ENCODE results near the gene SEMA6A.

SEMA6A gene

DNA sequence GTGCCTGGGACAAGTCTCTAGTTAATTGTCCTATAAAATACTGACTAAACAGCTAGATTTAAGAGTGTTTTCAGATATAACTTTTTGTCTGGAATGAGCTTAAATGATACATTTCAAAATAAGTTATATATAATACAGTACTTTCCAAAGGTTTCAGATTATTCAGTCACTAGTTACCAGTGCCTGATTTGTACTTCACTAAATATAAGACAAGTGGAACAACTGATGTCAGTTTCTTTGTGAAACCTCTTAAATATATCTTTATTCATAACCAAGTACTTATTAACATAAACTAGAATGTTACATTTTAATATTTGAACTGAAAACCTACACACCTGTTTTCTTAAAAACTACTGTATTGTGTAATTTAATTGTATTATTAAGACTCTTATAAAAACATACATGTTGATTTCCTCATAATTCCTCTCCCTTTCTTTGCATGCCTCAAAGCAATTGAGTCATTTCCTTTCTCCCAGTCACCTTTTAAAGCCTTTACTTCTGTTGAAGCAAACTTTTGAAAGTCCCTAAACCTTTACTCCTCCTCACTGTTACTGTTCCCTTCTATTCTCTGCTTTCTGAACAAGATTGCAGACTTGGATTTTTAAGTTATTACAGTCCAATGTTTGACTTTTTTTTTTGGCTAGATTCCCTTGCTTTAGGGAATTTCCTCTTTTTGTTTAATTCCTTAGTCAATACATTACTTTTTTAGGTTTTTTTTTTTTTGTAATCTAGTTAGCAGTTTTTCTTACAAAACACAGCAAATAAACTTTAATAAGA, 8.7 kb upstream of the SEMA6A start:
- Histone ChIP-seq H2AFZ (ENCODE audit: low read depth, low read length) (no peak overlapping the region), H3K23ac (ENCODE audit: low read length in 2 of 2) (no peak overlapping the region), H3K79me1 (replicated peaks; ENCODE audit: low read length, poor library complexity, severe bottlenecking) (no peaks in the 10 kb centered on the region), H3K9me3 (ENCODE audit: control insufficient read depth, low read length) (no peaks in the 10 kb centered on the region), H2BK120ac (ENCODE audit: low read depth, low read length) (no peak overlapping the region), H3K4me3 (ENCODE audit: insufficient read depth in 1 of 2, low read depth in 1 of 2, low read length in 2 of 2) (no peak overlapping the region), H2BK15ac (ENCODE audit: low read depth, poor library complexity, severe bottlenecking) (no peak overlapping the region), H3K14ac (ENCODE audit: low read length in 2 of 2) (no peak overlapping the region), H3K36me3 (ENCODE audit: control insufficient read depth in 1 of 2, insufficient read depth in 2 of 2, low read depth in 1 of 2, low read length in 2 of 2) (no peaks in the 10 kb centered on the region), H3K27ac (ENCODE audit: low read length, poor library complexity, severe bottlenecking) (no peak overlapping the region), H2BK12ac (ENCODE audit: low read length in 2 of 2) (no peak overlapping the region), H3K4me1 (ENCODE audit: control insufficient read depth, insufficient read depth, low read depth, low read length) (no peaks in the 10 kb centered on the region), H3K27me3 (ENCODE audit: control insufficient read depth in 1 of 2, insufficient read depth in 1 of 2, low read length in 2 of 2) (peaks cover 0 to 1% of the 10 kb centered on the region in 2 experiments), H4K91ac (ENCODE audit: low read length) (no peak overlapping the region), H3K18ac (ENCODE audit: low read depth in 1 of 2, low read length in 2 of 2) (no peak overlapping the region), H3K4ac (ENCODE audit: low read depth in 1 of 2, low read length in 2 of 2) (no peak overlapping the region), H2AK5ac (ENCODE audit: low read length, severe bottlenecking) (no peak overlapping the region), H2BK5ac (ENCODE audit: low read depth, low read length, poor library complexity, severe bottlenecking) (no peak overlapping the region), H3K4me2 (ENCODE audit: low read length, poor library complexity, severe bottlenecking) (no peak overlapping the region), H4K8ac (ENCODE audit: low read length) (no peak overlapping the region), H3K9ac (ENCODE audit: low read length) (no peak overlapping the region)
- peak; percentile 14 for DNase-seq

DNA sequence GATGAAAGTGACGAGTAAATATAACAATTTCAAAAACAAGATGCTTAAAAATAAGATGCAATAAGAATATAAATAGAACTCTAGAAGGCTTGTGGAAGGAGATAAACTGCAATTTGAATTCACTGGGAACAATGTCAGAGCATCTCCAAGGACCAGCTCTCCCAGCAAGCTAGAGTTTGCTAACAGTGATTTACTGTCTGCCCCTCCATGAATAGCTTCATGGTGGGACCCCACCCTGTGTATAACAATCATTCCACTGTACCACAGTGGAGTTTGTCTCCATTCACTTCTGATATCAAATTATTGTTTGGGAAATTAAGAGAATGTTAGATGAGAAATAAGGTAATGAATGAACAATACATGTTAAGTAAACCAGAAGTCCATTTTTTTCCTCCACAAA, 7.3 kb upstream of the SEMA6A start:
- Histone ChIP-seq H3K18ac (ENCODE audit: low read depth in 1 of 2, low read length in 2 of 2) (no peak overlapping the region), H3K4me3 (ENCODE audit: insufficient read depth in 1 of 2, low read depth in 1 of 2, low read length in 2 of 2) (no peak overlapping the region), H3K27me3 (ENCODE audit: control insufficient read depth in 1 of 2, insufficient read depth in 1 of 2, low read length in 2 of 2) (peaks cover 3 to 10% of the 10 kb centered on the region in 2 experiments), H2BK120ac (ENCODE audit: low read depth, low read length) (no peak overlapping the region), H3K36me3 (ENCODE audit: control insufficient read depth in 1 of 2, insufficient read depth in 2 of 2, low read depth in 1 of 2, low read length in 2 of 2) (no peaks in the 10 kb centered on the region), H3K14ac (ENCODE audit: low read length in 2 of 2) (no peak overlapping the region), H4K8ac (ENCODE audit: low read length) (no peak overlapping the region), H3K4ac (ENCODE audit: low read depth in 1 of 2, low read length in 2 of 2) (no peak overlapping the region), H2BK12ac (ENCODE audit: low read length in 2 of 2) (no peak overlapping the region), H3K9ac (ENCODE audit: low read length) (no peak overlapping the region), H2BK15ac (ENCODE audit: low read depth, poor library complexity, severe bottlenecking) (no peak overlapping the region), H3K9me3 (ENCODE audit: control insufficient read depth, low read length) (no peaks in the 10 kb centered on the region), H2AK5ac (ENCODE audit: low read length, severe bottlenecking) (no peak overlapping the region), H4K91ac (ENCODE audit: low read length) (no peak overlapping the region), H3K4me2 (ENCODE audit: low read length, poor library complexity, severe bottlenecking) (no peak overlapping the region), H2AFZ (ENCODE audit: low read depth, low read length) (no peak overlapping the region), H3K23ac (ENCODE audit: low read length in 2 of 2) (no peak overlapping the region), H2BK5ac (ENCODE audit: low read depth, low read length, poor library complexity, severe bottlenecking) (no peak overlapping the region), H3K4me1 (ENCODE audit: control insufficient read depth, insufficient read depth, low read depth, low read length) (no peaks in the 10 kb centered on the region), H3K79me1 (replicated peaks; ENCODE audit: low read length, poor library complexity, severe bottlenecking) (no peaks in the 10 kb centered on the region), H3K27ac (ENCODE audit: low read length, poor library complexity, severe bottlenecking) (no peak overlapping the region)
- no peak for DNase-seq
- WGBS: no CpG with 5 or more reads among the region's 1 CpG

DNA sequence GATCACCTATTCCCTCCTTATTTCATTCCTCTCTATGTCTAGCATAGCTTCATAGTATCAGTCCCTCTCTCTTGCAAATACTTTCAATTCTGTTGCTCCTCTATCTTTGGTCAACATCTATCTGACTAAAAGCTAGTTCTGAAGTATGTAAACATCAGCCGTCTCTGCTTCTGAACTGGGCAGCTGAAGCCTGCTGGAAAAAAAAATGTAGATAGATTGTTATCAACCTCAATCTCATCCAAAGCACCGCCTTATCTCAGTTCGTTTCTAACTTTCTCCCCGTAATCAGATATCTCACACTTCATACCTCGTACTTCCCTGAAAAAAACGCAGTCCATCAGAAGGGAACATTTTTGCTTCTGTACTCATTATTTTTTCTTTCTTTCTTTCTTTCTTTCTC, 4.5 kb upstream of the SEMA6A start:
- Histone ChIP-seq H2AFZ (ENCODE audit: low read depth, low read length) (no peak overlapping the region), H3K4me2 (ENCODE audit: low read length, poor library complexity, severe bottlenecking) (no peak overlapping the region), H2BK120ac (ENCODE audit: low read depth, low read length) (no peak overlapping the region), H2BK12ac (ENCODE audit: low read length in 2 of 2) (no peak overlapping the region), H2AK5ac (ENCODE audit: low read length, severe bottlenecking) (no peak overlapping the region), H3K9me3 (ENCODE audit: control insufficient read depth, low read length) (no peaks in the 10 kb centered on the region), H3K79me1 (replicated peaks; ENCODE audit: low read length, poor library complexity, severe bottlenecking) (no peaks in the 10 kb centered on the region), H3K18ac (ENCODE audit: low read depth in 1 of 2, low read length in 2 of 2) (no peak overlapping the region), H3K14ac (ENCODE audit: low read length in 2 of 2) (no peak overlapping the region), H3K4me1 (ENCODE audit: control insufficient read depth, insufficient read depth, low read depth, low read length) (peaks cover 1% of the 10 kb centered on the region), H3K27me3 (ENCODE audit: control insufficient read depth in 1 of 2, insufficient read depth in 1 of 2, low read length in 2 of 2) (peaks cover 3 to 17% of the 10 kb centered on the region in 2 experiments), H3K9ac (ENCODE audit: low read length) (no peak overlapping the region), H2BK5ac (ENCODE audit: low read depth, low read length, poor library complexity, severe bottlenecking) (no peak overlapping the region), H3K4me3 (ENCODE audit: insufficient read depth in 1 of 2, low read depth in 1 of 2, low read length in 2 of 2) (no peak overlapping the region), H3K27ac (ENCODE audit: low read length, poor library complexity, severe bottlenecking) (no peak overlapping the region), H3K23ac (ENCODE audit: low read length in 2 of 2) (no peak overlapping the region), H4K91ac (ENCODE audit: low read length) (no peak overlapping the region), H3K4ac (ENCODE audit: low read depth in 1 of 2, low read length in 2 of 2) (no peak overlapping the region), H3K36me3 (ENCODE audit: control insufficient read depth in 1 of 2, insufficient read depth in 2 of 2, low read depth in 1 of 2, low read length in 2 of 2) (no peaks in the 10 kb centered on the region), H4K8ac (ENCODE audit: low read length) (no peak overlapping the region), H2BK15ac (ENCODE audit: low read depth, poor library complexity, severe bottlenecking) (no peak overlapping the region)
- peak; percentile 13 for DNase-seq
- 25% methylated on average over 6 of the region's 6 CpGs for whole genome bisulfite sequencing

DNA sequence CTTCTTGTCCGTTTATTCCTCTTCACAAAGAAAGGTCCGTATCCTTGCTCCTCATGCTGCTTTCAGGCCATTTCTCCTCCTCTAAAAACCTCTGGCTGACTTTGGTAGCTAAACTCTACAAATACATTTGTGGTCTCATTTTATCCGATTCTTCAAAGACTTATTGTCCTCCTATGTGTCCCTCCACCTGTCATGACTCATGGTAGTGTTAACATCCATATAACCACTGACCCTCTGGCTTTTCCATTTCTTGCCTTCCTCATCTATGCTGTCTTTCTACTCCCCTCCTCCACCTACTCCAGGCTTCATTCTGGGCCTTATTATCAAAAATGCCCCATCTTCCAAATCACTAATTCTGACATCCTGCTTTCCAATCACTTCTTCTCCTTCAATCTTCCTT, 4.1 kb upstream of the SEMA6A start:
- Histone ChIP-seq H3K4me1 (ENCODE audit: control insufficient read depth, insufficient read depth, low read depth, low read length) (peaks cover 5% of the 10 kb centered on the region), H3K9ac (ENCODE audit: low read length) (no peak overlapping the region), H2BK15ac (ENCODE audit: low read depth, poor library complexity, severe bottlenecking) (no peak overlapping the region), H4K91ac (ENCODE audit: low read length) (no peak overlapping the region), H3K27me3 (ENCODE audit: control insufficient read depth in 1 of 2, insufficient read depth in 1 of 2, low read length in 2 of 2) (peaks cover 3 to 21% of the 10 kb centered on the region in 2 experiments), H3K14ac (ENCODE audit: low read length in 2 of 2) (no peak overlapping the region), H4K8ac (ENCODE audit: low read length) (no peak overlapping the region), H2AFZ (ENCODE audit: low read depth, low read length) (no peak overlapping the region), H3K4me3 (ENCODE audit: insufficient read depth in 1 of 2, low read depth in 1 of 2, low read length in 2 of 2) (no peak overlapping the region), H3K79me1 (replicated peaks; ENCODE audit: low read length, poor library complexity, severe bottlenecking) (peaks cover 4% of the 10 kb centered on the region), H3K27ac (ENCODE audit: low read length, poor library complexity, severe bottlenecking) (no peak overlapping the region), H3K18ac (ENCODE audit: low read depth in 1 of 2, low read length in 2 of 2) (no peak overlapping the region), H3K36me3 (ENCODE audit: control insufficient read depth in 1 of 2, insufficient read depth in 2 of 2, low read depth in 1 of 2, low read length in 2 of 2) (peaks cover 0 to 3% of the 10 kb centered on the region in 2 experiments), H3K9me3 (ENCODE audit: control insufficient read depth, low read length) (no peaks in the 10 kb centered on the region), H2BK12ac (ENCODE audit: low read length in 2 of 2) (no peak overlapping the region), H3K4me2 (ENCODE audit: low read length, poor library complexity, severe bottlenecking) (no peak overlapping the region), H3K23ac (ENCODE audit: low read length in 2 of 2) (no peak overlapping the region), H2BK120ac (ENCODE audit: low read depth, low read length) (peak overlapping the region; percentile 79), H2AK5ac (ENCODE audit: low read length, severe bottlenecking) (no peak overlapping the region), H3K4ac (ENCODE audit: low read depth in 1 of 2, low read length in 2 of 2) (no peak overlapping the region), H2BK5ac (ENCODE audit: low read depth, low read length, poor library complexity, severe bottlenecking) (no peak overlapping the region)
- 92% methylated on average over 3 of the region's 3 CpGs for whole genome bisulfite sequencing
- no peak for DNase-seq
